NOMO-1 treated with dmso at 0.1 percent for 144 hours (cell line): ENCODE measurements around the gene NQO2.

ENCODE experiments used
- DNase-seq: peaks from one replicate; lab custom pipeline; 2025; ENCODE audit not compliant: unreplicated experiment; lab: John Stamatoyannopoulos, UW

NQO2 gene

DNA sequence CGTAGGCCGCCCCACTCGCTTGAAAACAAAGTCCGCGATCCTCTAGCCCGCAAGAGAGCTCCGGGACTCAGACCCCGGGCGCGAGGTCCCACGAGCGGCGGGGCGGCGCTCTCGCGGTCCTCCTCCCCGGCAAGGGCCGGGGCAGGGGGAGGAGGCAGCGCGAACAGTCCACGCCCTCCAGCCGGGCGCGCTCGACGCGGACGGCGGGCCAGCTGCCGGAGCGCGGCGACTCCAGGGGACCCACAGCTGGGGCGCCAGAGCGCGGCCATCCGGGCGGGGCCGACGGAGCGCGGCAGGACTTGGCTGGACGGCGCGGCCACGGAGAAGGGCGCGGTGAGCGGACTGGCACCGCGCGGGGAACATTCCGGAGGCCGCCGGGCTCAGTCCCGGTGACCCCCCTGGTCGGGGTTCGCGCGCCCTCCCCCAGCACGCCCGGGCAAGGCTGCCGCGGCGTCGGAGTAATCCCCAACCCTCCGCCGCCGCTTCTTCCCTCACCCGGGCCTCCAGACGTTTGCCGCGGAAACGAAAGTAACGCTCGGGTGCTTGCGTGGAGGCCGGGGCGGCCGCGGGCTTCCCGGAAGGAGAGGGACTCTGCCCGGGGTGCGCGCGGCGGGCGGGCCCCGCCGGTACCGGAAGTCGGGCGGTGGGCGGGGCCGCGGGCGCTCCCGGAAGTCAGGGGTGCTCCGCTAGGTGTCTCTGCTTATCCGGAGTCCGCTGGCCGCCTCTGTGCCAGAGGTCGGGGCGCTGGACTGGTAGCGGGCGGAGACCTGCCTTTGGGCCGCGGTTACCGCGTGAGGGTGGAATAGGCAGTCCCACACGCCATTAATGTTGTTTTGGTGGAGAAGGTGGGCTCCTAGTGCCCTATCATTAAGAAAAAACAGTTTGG, 68.9 kb downstream of the NQO2 start, which contains the start of gene RIPK1:
Gene RIPK1, plus strand, starts transcription at position 166 of the 886 bp plus-strand sequence. CDS start 8,330 bp downstream, outside the sequence.
- DNase-seq: peak; percentile 81
